HK-2 (cell line): ENCODE data around the gene GPR108.
A peak's percentile ranks its signal among the peaks of the same experiment; 100 is the strongest.

Experiments used
- DNase-seq: peaks from one replicate; pipeline ENCODE4 v3.0.0-alpha.2; 2018; ENCODE audit not compliant: unreplicated experiment

The GPR108 gene

GRCh38 chr19:6737873-6738786 is 750 bp upstream of the GPR108 start:
- peak; percentile 82 for DNase-seq

DNA sequence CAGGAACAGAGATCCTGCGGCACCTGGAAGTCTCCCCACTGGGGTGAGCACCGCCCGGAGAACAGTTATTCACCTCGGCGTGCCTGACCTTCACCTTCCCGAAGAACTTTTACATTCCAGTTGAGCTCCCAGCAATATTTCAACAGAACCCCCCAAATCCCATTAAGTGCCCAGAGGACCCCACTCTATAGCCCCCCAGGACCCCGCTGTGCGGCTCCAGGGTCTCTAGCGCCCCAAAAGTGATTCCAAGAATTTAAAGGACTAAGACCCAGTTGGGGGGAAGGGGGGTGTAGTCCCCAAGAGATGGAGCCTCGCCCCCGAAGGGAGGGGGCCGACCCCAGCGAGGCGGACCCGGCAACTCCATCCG is 480 bp downstream of the GPR108 start:
- no peak for DNase-seq

DNA sequence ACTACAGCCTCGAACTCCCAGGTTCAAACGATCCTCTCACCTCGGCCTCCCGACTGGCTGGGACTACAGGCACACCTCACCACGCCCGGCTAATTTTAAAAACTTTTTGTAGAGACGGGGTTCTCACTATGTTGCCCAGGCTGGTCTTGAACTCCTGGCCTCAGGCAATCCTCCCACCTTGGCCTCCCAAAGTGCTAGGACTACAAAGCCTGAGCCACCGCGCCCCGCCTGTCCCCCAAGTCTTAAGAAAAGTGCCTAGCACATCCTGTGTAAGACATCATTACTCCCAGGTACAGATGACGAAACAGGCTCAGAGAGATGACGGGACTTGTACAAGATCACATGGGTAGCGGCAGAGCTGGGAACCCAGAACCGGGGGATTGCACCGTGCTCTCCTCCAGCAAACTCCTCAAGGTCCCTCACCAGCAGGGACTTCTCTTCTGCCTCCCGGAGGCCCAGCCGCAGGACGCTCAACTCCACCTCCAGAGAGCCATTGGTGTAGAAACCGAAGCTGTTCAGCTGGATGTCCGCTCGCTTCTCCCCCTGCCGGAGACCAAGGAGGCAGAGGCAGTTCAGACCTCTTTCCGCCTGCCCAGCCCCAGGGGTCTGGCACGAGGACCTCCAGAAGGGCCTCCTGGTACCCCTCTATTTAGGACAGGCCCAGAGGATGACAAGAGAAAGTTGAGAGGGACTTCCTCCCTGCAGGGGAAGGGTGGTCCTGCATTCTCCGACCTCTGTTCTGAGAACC is 1.0 kb downstream of the GPR108 start:
- peak; percentile 86 for DNase-seq

- peak; percentile 31 for DNase-seq
Measured at GRCh38 chr19:6735181-6735911, 2.0 kb downstream of the GPR108 start.

GRCh38 chr19:6734096-6734696 is 3.2 kb downstream of the GPR108 start:
- DNase-seq: peak; percentile 57

DNA sequence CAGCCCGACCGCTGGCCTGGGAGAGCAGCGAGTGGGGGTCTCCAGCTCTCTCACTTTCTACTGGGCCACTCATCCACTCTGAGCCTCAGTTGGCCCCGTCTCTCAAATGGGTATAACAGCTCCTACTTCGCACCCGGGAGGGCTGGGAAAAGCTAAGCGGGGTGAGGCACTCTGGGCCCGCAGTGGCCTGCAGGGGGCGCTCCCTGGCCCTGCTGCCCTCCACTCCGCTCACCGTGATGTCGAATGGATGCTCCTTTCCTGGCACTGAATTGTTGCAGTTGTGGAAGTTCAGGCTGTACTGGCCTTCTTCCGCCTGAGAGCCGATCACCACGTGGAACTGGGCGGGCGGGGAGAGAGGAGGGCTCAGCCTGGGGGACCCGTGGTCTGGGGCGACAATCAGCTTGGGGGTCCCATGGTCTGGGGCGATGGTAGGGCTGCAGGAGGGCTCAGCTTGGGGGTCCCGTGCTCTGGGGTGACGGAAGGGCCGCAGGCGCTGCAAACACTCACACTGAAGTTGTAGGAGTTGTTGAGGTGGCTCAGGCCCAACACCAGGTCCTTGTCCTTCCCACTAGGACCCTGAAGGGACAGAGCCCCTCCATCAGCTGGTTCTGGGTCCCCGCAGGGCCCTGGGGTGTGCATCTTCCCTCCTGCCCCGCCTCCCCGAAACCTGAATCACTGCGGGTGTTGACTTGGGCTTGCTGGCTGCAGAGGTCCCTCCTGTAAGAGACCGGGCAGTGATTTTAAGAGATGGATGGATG is 3.9 kb downstream of the GPR108 start:
- no peak for DNase-seq

DNA sequence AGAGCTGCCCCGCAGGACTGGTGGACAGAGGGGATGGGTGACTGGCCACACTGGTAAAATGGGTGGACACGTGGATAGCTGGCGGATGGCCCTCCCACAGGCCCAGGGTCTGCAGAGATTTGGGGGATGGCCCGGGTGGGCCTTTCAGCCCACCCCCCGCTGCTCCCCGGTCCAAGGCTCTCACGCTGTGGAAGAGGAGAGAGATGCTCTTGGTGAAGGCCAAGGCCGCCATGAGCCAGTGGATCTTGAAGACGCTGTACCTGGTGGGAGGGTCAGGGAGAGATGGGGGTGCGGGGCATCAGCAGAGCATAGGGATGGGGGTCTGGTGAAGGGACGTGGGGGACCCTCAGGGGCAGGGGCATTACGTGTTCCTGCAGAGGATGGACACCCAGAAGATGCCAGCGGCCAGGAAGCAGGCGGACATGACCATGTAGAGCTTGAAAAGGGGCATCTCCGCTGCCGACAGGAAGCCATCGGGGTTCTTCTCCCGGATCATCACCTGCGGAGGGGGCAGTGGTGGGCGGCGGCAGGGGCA is 4.5 kb downstream of the GPR108 start:
- DNase-seq: no peak

DNA sequence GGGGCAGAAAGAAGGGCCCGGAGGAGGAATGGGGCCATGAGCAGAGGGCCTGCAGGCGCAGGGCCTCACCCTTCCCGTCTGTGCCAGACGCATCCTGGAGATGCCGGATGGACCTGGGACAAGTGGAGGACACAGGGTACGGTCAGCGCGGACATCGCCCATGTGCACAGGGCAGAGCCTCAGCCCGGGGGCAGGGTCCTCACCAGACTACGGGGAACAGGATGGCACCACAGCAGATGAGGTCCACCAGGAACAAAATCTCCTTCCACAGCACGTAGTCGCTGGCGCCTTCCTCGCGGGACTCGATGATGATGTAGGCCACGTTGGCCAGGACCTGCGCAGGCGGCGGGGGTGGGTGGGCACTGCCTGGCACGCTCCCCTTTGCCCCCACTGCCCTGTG is 5.6 kb downstream of the GPR108 start:
- DNase-seq: no peak

- DNase-seq: no peak
Measured at GRCh38 chr19:6730941-6731670, 6.3 kb downstream of the GPR108 start.

DNA sequence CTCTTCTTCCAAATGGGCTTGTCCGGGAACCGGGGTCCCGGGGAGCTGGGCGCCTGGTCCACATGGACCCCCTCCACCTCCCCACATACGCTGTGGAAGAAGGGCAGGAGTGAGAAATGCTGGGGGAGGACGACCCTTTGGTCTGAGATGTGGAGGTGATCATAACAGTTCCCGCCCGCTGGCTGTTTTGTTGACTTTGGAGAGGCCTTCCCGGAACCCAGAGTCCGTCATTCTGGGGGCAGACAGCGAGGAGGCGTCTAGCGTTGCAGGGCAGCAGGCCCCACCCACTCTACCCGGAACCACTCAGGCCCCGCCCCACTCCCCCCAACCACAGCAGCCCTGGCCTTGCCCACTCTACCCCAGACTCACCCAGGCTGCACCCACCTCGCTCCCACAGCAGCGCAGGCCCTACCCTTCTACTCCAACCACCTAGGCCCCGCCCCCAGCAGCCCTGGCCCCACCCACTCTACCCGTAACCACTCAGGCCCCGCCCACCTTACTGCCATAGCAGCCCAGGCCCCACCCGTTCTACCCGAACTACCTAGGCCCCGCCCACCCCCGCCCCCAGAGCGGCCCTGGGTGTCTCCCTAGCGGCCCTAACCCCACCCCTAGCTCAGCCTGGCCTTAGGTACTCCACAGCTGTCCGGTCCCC is 7.1 kb downstream of the GPR108 start:
- DNase-seq: no peak

- no peak for DNase-seq
Measured at GRCh38 chr19:6729573-6730152, 7.7 kb downstream of the GPR108 start.

GRCh38 chr19:6728346-6728745 is 9.0 kb downstream of the GPR108 start:
- no peak for DNase-seq

DNA sequence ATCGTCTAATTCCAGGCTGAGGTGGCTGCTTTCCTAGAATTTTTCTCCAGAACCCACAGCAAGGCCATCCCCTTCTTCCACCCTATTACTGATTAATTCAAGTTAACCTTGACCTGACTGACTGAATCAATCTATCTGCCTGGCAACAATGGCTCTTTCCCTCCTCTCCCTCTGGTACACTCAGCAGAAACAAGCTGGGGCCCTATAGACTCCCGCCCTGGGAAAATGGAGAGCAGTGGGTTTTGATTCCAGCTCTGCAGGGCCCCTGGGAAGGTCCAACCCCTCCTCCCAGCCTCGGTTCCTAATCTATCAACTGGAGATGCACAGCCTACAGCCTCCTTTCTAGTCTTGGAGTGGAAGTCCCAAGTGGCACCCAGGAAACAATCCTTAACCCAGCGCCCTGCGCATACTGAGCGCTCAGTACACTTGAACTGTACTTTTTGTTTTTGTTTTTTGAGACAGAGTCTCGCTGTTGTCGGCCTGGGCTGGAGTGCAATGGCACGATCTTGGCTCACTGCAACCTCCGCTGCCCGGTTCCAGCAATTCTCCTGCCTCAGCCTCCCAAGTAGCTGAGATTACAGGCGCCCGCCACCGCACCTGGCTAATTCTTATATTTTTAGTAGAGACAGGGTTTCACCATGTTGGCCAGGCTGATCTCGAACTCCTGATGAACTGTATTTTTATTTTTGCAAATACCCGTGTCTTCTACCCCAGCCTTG is 11.7 kb downstream of the GPR108 start:
- DNase-seq: peak; percentile 38

DNA sequence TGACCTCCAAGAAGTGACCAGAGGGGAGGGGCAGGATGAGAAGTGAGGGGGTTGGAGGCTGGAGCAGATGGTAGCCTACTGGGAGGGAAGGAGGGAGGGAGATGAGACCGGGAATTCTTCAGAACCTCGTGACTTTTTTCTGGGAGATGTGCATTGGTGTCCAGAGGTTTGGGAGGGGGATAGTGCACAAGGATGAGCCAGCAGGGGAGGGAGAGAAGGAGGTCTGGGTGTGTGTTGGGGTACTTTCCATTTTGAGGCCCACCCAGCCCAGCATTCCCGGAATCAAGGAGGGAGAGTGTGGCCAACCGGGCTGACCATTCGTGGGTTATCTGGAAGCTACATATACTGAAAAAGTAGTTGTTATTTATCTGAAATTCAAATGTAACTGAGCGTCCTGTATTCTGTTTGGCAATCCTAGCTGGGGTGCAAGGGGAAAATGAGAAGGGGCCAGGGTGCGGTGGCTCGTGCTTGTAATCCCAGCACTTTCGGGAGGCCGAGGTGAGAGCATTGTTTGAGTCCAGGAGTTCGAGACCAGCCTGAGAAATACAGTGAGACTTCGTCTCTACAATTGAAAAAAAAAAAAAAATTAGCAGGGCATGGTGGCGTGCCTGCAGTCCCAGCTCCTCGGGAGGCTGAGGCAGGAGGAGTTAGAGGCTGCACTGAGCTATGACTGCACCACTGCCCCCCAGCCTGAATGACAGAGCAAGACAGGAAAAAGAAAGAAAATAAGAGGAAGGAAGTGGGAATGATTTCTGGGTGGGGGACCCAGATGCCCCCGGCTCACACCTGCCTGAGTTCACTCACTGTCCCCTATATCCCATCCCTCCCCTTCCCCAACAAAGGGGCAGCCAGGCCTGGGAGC is 12.5 kb downstream of the GPR108 start:
- peak; percentile 35 for DNase-seq

- no peak for DNase-seq
Measured at GRCh38 chr19:6723738-6724137, 13.6 kb downstream of the GPR108 start.

- DNase-seq: peak; percentile 59
Measured at GRCh38 chr19:6723108-6723618, 14.2 kb downstream of the GPR108 start.

DNA sequence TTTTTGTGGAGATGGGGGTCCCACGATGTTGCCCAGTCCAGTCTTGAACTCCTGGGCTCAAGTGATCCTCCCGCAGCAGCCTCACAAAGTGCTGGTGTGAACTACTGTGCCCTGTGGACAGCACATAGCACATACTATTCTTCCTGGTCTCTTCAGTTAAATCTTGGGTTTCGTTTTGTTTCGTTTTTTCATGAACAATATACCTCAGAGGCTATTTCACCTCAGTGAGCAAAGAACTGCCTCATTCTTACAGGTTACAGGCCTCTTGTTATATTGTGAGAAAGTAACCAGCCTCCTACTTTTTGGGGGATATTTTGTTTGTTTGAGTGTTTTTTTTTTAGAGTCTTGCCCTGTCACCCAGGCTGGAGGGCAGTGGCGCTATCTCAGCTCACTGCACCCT is 15.6 kb downstream of the GPR108 start:
- DNase-seq: no peak

DNA sequence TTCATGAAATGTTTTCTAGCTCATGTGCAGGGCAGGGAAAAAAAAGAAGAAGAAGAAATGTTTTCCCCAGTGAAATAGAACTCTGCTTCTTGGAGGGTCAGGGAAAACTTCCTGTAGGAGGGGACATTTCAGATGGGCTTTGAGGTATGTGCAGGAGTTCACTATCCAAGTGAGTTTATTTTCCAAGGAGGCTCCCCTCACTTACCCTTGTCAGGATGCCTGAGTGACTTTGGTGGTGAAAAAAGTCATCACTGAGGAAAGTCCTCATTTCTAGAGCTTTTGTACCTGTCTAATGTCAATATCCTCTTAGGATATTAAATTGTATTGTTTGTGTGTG is 16.3 kb downstream of the GPR108 start:
- DNase-seq: no peak
